ENCODE measurements around the gene SEMA3G. TPM values are rescaled to one million over a fixed set of nuclear protein-coding genes. Genes with fewer than 3 reads are reported as not detected.

SEMA3G gene
- polyA plus RNA-seq, 2 of the 4 experiments (the other 2 are of a cell fraction), result 0.08 to 0.13 TPM

DNA sequence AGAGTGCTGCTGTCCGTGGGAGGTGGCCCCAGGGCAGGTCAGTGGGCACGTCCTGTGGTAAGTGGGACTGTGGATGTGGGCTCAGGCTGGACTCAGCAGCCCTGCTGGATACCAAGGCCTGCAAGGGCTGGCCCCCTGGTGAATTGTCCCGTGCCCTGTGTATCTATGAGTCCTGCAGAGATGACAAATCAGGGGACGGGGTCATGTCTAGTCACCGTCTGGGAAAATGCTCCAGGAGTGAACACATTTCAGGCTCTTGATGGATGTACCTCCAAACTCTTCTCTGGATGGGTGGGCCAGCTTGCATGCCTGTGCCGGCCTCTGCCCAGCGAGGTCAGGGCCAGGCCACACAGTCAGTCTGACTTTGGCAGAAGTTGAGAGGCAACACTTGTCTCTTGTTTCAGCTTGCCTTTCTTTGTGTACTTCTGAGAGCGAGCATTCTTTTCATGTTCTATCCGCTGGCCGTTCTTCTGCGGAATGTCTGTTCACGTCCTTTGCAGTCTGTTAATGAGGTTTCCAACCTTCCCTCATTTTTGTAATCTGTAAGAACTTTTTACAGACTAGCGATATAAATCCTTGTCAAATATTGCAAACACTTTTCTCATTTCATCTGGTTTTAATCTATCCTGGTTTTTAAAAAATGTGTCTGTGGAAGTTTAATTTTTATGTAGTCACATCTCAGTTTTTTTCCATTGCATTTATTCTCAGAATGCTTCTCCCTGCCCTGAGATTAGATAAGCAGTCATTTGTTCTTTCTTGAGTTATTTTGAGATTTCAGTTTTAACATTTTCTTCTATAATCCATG, 38.9 kb upstream of the SEMA3G start:
- Histone ChIP-seq H3K4me2 (no peak overlapping the region), H3K27ac (no peak overlapping the region), H3K4me1 (no peaks in the 10 kb centered on the region), H3K9me3 (no peaks in the 10 kb centered on the region), H3K4me3 (no peak overlapping the region)
- ChIA-PET POLR2A (no interaction called here), CTCF (interaction anchor here (4.3 kb wide), 1 partner anchor 12 kb away, joined by 23 read pairs; no protein-coding TSS in a partner anchor)
- WGBS (ENCODE audit: missing lambda C conversion rate), result 87% methylated on average over 12 of the region's 13 CpGs
- FAIRE-seq, result no peak
- no peak for DNase-seq (ENCODE audit: low read depth in 1 of 2, low spot score in 1 of 2)
- no peak for ATAC-seq
- TF ChIP-seq HEYL (CRISPR knock-in tag; IDR thresholded peaks at IDR 0.05) (no peak), FOXS1 (CRISPR knock-in tag; IDR thresholded peaks at IDR 0.05) (no peak), RARB (CRISPR knock-in tag; IDR thresholded peaks at IDR 0.05) (no peak), TP53 (CRISPR knock-in tag; IDR thresholded peaks at IDR 0.05) (no peak)
- TF ChIP-seq, protein P1, sequence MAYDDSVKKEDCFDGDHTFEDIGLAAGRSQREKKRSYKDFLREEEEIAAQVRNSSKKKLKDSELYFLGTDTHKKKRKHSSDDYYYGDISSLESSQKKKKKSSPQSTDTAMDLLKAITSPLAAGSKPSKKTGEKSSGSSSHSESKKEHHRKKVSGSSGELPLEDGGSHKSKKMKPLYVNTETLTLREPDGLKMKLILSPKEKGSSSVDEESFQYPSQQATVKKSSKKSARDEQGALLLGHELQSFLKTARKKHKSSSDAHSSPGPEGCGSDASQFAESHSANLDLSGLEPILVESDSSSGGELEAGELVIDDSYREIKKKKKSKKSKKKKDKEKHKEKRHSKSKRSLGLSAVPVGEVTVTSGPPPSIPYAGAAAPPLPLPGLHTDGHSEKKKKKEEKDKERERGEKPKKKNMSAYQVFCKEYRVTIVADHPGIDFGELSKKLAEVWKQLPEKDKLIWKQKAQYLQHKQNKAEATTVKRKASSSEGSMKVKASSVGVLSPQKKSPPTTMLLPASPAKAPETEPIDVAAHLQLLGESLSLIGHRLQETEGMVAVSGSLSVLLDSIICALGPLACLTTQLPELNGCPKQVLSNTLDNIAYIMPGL (CRISPR knock-in tag; IDR thresholded peaks at IDR 0.05; ENCODE audit: borderline replicate concordance), result no peak
- TF ChIP-seq, protein P2, sequence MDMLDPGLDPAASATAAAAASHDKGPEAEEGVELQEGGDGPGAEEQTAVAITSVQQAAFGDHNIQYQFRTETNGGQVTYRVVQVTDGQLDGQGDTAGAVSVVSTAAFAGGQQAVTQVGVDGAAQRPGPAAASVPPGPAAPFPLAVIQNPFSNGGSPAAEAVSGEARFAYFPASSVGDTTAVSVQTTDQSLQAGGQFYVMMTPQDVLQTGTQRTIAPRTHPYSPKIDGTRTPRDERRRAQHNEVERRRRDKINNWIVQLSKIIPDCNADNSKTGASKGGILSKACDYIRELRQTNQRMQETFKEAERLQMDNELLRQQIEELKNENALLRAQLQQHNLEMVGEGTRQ (IDR thresholded peaks at IDR 0.05), result no peak

DNA sequence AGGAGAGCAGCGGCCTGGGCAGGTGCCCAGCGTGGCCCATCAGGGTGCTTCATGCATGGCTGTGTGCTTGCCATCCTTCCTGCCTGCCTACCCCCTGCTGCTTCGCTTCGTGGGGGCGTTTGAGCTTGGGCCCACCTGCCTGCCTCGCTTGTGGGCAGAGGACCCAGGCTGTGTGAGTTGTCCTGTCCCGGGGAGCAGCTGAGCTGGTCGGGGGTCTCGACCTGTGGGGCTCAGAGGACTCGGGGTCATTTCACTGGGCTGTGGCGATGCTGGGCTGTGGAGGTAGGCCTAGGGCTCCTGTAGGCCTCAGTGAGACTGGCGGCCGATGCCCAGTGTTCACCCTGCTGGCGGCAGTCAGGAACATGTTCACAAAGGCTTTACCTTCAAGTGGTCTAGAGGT, 38.2 kb upstream of the SEMA3G start:
- CTCF ChIA-PET, result interaction anchor here (1.2 to 4.3 kb wide), 2 partner anchors 11 to 28 kb away, joined by 3 to 23 read pairs; no protein-coding TSS in a partner anchor
- no peak for FAIRE-seq
- H3K27ac ChIP-seq, result no peak overlapping the region

More for the DNA sequence above, 38.2 kb upstream of the SEMA3G start:
- Histone ChIP-seq H3K9me3 (no peaks in the 10 kb centered on the region), H3K4me2 (no peak overlapping the region), H3K4me1 (no peaks in the 10 kb centered on the region), H3K4me3 (no peak overlapping the region)
- POLR2A ChIA-PET, result no interaction called here
- TF ChIP-seq, protein P3, sequence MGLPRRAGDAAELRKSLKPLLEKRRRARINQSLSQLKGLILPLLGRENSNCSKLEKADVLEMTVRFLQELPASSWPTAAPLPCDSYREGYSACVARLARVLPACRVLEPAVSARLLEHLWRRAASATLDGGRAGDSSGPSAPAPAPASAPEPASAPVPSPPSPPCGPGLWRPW (IDR thresholded peaks at IDR 0.05), result no peak
- TF ChIP-seq, protein P4, sequence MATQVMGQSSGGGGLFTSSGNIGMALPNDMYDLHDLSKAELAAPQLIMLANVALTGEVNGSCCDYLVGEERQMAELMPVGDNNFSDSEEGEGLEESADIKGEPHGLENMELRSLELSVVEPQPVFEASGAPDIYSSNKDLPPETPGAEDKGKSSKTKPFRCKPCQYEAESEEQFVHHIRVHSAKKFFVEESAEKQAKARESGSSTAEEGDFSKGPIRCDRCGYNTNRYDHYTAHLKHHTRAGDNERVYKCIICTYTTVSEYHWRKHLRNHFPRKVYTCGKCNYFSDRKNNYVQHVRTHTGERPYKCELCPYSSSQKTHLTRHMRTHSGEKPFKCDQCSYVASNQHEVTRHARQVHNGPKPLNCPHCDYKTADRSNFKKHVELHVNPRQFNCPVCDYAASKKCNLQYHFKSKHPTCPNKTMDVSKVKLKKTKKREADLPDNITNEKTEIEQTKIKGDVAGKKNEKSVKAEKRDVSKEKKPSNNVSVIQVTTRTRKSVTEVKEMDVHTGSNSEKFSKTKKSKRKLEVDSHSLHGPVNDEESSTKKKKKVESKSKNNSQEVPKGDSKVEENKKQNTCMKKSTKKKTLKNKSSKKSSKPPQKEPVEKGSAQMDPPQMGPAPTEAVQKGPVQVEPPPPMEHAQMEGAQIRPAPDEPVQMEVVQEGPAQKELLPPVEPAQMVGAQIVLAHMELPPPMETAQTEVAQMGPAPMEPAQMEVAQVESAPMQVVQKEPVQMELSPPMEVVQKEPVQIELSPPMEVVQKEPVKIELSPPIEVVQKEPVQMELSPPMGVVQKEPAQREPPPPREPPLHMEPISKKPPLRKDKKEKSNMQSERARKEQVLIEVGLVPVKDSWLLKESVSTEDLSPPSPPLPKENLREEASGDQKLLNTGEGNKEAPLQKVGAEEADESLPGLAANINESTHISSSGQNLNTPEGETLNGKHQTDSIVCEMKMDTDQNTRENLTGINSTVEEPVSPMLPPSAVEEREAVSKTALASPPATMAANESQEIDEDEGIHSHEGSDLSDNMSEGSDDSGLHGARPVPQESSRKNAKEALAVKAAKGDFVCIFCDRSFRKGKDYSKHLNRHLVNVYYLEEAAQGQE (IDR thresholded peaks at IDR 0.05), result no peak
- TF ChIP-seq MYC (IDR thresholded peaks at IDR 0.05; ENCODE audit: borderline replicate concordance, low read length) (no peak), ZNF302 (CRISPR knock-in tag; IDR thresholded peaks at IDR 0.05) (no peak), TFCP2L1 (CRISPR knock-in tag; IDR thresholded peaks at IDR 0.05) (no peak), HEYL (CRISPR knock-in tag; IDR thresholded peaks at IDR 0.05) (no peak), CEBPB (IDR thresholded peaks at IDR 0.05) (no peak), NFE2L2 (conservative IDR thresholded peaks at IDR 0.05; ENCODE audit: low read length) (no peak), BHLHE40 (IDR thresholded peaks at IDR 0.05; ENCODE audit: low read depth, low read length) (no peak), GATA3 (IDR thresholded peaks at IDR 0.05; ENCODE audit: borderline replicate concordance) (no peak), SREBF2 (IDR thresholded peaks at IDR 0.05) (no peak), CBX2 (IDR thresholded peaks at IDR 0.05; ENCODE audit: borderline replicate concordance, low read depth) (no peak), CHD4 (IDR thresholded peaks at IDR 0.05; ENCODE audit: borderline replicate concordance) (no peak), RNF2 (IDR thresholded peaks at IDR 0.05; ENCODE audit: borderline replicate concordance, low read depth) (no peak)
- TF ChIP-seq, protein P5, sequence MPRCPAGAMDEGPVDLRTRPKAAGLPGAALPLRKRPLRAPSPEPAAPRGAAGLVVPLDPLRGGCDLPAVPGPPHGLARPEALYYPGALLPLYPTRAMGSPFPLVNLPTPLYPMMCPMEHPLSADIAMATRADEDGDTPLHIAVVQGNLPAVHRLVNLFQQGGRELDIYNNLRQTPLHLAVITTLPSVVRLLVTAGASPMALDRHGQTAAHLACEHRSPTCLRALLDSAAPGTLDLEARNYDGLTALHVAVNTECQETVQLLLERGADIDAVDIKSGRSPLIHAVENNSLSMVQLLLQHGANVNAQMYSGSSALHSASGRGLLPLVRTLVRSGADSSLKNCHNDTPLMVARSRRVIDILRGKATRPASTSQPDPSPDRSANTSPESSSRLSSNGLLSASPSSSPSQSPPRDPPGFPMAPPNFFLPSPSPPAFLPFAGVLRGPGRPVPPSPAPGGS (IDR thresholded peaks at IDR 0.05), result no peak
- TF ChIP-seq, protein P6, sequence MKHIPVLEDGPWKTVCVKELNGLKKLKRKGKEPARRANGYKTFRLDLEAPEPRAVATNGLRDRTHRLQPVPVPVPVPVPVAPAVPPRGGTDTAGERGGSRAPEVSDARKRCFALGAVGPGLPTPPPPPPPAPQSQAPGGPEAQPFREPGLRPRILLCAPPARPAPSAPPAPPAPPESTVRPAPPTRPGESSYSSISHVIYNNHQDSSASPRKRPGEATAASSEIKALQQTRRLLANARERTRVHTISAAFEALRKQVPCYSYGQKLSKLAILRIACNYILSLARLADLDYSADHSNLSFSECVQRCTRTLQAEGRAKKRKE (CRISPR knock-in tag; IDR thresholded peaks at IDR 0.05; ENCODE audit: low read depth), result no peak
- TF ChIP-seq, protein P7, sequence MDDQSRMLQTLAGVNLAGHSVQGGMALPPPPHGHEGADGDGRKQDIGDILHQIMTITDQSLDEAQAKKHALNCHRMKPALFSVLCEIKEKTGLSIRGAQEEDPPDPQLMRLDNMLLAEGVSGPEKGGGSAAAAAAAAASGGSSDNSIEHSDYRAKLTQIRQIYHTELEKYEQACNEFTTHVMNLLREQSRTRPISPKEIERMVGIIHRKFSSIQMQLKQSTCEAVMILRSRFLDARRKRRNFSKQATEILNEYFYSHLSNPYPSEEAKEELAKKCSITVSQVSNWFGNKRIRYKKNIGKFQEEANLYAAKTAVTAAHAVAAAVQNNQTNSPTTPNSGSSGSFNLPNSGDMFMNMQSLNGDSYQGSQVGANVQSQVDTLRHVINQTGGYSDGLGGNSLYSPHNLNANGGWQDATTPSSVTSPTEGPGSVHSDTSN (IDR thresholded peaks at IDR 0.05), result no peak
- no peak for DNase-seq (ENCODE audit: low read depth in 1 of 2, low spot score in 1 of 2)
- WGBS (ENCODE audit: missing lambda C conversion rate), result 87% methylated on average over 7 of the region's 14 CpGs
- peak in 1 of 2 experiments; percentile 20; a peak in 2 of 6 replicates for ATAC-seq
